GM12878 (cell line): ENCODE measurements around the gene SLC36A3. TPM values are rescaled to one million over a fixed set of nuclear protein-coding genes. Genes with fewer than 3 reads are reported as not detected.

ENCODE experiments used
- CEBPB ChIP-seq, 2 experiments: fragments of 150-350 bp in 1 of 2; IDR thresholded peaks; 2 replicates each; pipeline ENCODE4 v1.6.1; 2012 to 2014; ENCODE audit warnings: low read depth in 2 of 2, low read length in 2 of 2, borderline replicate concordance in 1 of 2, inconsistent platforms in 1 of 2
- CREB1 ChIP-seq: IDR thresholded peaks from 2 replicates; pipeline ENCODE4 v1.6.1; 2012; ENCODE audit warnings: low read depth, mild to moderate bottlenecking, inconsistent platforms
- JUNB ChIP-seq: IDR thresholded peaks from 2 replicates; pipeline ENCODE4 v1.6.1; 2016; ENCODE audit warnings: antibody characterized with exemption, mild to moderate bottlenecking
- KLF5 ChIP-seq: fragments of 450-650 bp; IDR thresholded peaks from 2 replicates; pipeline ENCODE4 v1.6.1; 2014; ENCODE audit warnings: mild to moderate bottlenecking; ENCODE audit not compliant: partially characterized antibody
- MTA3 ChIP-seq: IDR thresholded peaks from 2 replicates; pipeline ENCODE4 v1.6.1; 2012; ENCODE audit warnings: low read length, inconsistent platforms, borderline replicate concordance
- NFIC ChIP-seq: IDR thresholded peaks from 2 replicates; pipeline ENCODE4 v1.6.1; 2012; ENCODE audit warnings: low read depth, mild to moderate bottlenecking, inconsistent platforms, low read length, moderate library complexity
- NFXL1 ChIP-seq: fragments of 450-650 bp; IDR thresholded peaks from 2 replicates; pipeline ENCODE4 v1.6.1; 2017; ENCODE audit warnings: antibody characterized with exemption, mild to moderate bottlenecking, borderline replicate concordance
- POLR2A ChIP-seq: IDR thresholded peaks from 2 replicates; pipeline ENCODE4 v1.6.1; 2011; ENCODE audit warnings: low read depth, mild to moderate bottlenecking, low read length
- POLR2AphosphoS5 ChIP-seq: IDR thresholded peaks from 2 replicates; pipeline ENCODE4 v1.6.1; 2011; ENCODE audit warnings: mild to moderate bottlenecking, low read length, inconsistent platforms
- RUNX3 ChIP-seq: IDR thresholded peaks from 2 replicates; pipeline ENCODE4 v1.6.1; 2012; ENCODE audit warnings: low read length, inconsistent platforms
- STAT1 ChIP-seq: fragments of 450-650 bp; conservative IDR thresholded peaks from 2 replicates; pipeline ENCODE4 v1.6.1; 2014; ENCODE audit warnings: antibody characterized with exemption, mild to moderate bottlenecking
- TAF1 ChIP-seq: IDR thresholded peaks from 2 replicates; pipeline ENCODE4 v1.6.1; 2011; ENCODE audit warnings: mild to moderate bottlenecking, low read depth, low read length, borderline replicate concordance
- polyA plus RNA-seq, 11 experiments: library from polyadenylated mRNA; depleted of rRNA in 4 of 11; unstranded in 6 of 11; stranded (reverse) in 5 of 11; fragments of >200 nt; fragmentation: Nextera tagmentation in 4 of 11; fragmentation: Illumina TruSeq in 1 of 11; extraction: Ambion mirVana in 4 of 11; extraction: Trizol in 1 of 11; gene quantifications; 1 replicate in 1 of 11; 2 replicates in 10 of 11; pipeline versions ENCODE4 v1.2.1 to v1.2.3, GENCODE V29; 2011 to 2016; ENCODE audit warnings: inconsistent platforms in 2 of 11, missing spikeins in 2 of 11, low read depth in 1 of 11
- total RNA-seq, 4 experiments: library from RNA; depleted of rRNA in 3 of 4; stranded (reverse); fragments of >200 nt in 3 of 4; fragmentation: Illumina TruSeq in 1 of 4; extraction: Trizol in 1 of 4; gene quantifications; 2 replicates each; pipeline versions ENCODE4 v1.2.1 to v1.2.3, GENCODE V29; 2013 to 2021
- TF ChIP-seq, protein P1 (sequence below): IDR thresholded peaks from 2 replicates; pipeline ENCODE4 v1.6.1; 2012; ENCODE audit warnings: mild to moderate bottlenecking, low read depth, low read length
- TF ChIP-seq, protein P2 (sequence below): fragments of 450-650 bp; IDR thresholded peaks from 2 replicates; pipeline ENCODE4 v1.6.1; 2017; ENCODE audit warnings: mild to moderate bottlenecking, moderate library complexity
- TF ChIP-seq, protein P3 (sequence below): IDR thresholded peaks from 2 replicates; pipeline ENCODE4 v1.6.1; 2012; ENCODE audit warnings: low read length, inconsistent platforms
- TF ChIP-seq, protein P4 (sequence below): fragments of 450-650 bp; IDR thresholded peaks from 2 replicates; pipeline ENCODE4 v1.6.1; 2017; ENCODE audit warnings: borderline replicate concordance
- TF ChIP-seq, protein P5 (sequence below): fragments of 450-650 bp; IDR thresholded peaks from 2 replicates; pipeline ENCODE4 v1.6.1; 2014; ENCODE audit warnings: mild to moderate bottlenecking

The SLC36A3 gene
- total and polyA plus RNA-seq, 10 of the 15 experiments (the other 5 are each of a cell fraction or from before 2014, with no cell fraction given) = 0.03 TPM; not detected in 9

DNA sequence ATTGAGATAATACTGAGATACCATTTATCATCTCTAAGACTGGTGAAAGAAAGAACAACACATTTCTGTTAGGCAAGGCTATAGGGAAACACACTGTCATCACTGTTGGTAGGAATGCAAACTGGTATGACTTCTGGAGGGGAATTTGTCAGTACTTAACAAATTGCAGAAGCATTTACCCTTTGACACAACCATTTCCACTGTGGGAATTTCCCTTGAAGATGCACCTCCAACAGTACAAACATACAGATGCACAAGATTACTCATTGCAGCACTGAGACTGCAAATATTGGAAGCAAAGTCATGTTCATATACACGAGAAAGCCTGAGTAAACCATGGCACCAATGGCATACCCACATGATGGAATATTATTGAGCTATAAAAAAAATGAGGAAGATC is 33.0 kb downstream of the SLC36A3 start (continued):
- TF ChIP-seq, protein P1, sequence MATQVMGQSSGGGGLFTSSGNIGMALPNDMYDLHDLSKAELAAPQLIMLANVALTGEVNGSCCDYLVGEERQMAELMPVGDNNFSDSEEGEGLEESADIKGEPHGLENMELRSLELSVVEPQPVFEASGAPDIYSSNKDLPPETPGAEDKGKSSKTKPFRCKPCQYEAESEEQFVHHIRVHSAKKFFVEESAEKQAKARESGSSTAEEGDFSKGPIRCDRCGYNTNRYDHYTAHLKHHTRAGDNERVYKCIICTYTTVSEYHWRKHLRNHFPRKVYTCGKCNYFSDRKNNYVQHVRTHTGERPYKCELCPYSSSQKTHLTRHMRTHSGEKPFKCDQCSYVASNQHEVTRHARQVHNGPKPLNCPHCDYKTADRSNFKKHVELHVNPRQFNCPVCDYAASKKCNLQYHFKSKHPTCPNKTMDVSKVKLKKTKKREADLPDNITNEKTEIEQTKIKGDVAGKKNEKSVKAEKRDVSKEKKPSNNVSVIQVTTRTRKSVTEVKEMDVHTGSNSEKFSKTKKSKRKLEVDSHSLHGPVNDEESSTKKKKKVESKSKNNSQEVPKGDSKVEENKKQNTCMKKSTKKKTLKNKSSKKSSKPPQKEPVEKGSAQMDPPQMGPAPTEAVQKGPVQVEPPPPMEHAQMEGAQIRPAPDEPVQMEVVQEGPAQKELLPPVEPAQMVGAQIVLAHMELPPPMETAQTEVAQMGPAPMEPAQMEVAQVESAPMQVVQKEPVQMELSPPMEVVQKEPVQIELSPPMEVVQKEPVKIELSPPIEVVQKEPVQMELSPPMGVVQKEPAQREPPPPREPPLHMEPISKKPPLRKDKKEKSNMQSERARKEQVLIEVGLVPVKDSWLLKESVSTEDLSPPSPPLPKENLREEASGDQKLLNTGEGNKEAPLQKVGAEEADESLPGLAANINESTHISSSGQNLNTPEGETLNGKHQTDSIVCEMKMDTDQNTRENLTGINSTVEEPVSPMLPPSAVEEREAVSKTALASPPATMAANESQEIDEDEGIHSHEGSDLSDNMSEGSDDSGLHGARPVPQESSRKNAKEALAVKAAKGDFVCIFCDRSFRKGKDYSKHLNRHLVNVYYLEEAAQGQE = no peak
- 0 out of 4 replicates have a peak, but pooled peaks of 1 of the 2 experiments have one; percentile 29 for TF ChIP-seq CEBPB (IDR thresholded peaks at IDR 0.05; ENCODE audit: borderline replicate concordance in 1 of 2, low read depth in 2 of 2, low read length in 2 of 2)
- TF ChIP-seq POLR2A = no peak
- peak; percentile 79 for TF ChIP-seq NFIC
- TF ChIP-seq, protein P2, sequence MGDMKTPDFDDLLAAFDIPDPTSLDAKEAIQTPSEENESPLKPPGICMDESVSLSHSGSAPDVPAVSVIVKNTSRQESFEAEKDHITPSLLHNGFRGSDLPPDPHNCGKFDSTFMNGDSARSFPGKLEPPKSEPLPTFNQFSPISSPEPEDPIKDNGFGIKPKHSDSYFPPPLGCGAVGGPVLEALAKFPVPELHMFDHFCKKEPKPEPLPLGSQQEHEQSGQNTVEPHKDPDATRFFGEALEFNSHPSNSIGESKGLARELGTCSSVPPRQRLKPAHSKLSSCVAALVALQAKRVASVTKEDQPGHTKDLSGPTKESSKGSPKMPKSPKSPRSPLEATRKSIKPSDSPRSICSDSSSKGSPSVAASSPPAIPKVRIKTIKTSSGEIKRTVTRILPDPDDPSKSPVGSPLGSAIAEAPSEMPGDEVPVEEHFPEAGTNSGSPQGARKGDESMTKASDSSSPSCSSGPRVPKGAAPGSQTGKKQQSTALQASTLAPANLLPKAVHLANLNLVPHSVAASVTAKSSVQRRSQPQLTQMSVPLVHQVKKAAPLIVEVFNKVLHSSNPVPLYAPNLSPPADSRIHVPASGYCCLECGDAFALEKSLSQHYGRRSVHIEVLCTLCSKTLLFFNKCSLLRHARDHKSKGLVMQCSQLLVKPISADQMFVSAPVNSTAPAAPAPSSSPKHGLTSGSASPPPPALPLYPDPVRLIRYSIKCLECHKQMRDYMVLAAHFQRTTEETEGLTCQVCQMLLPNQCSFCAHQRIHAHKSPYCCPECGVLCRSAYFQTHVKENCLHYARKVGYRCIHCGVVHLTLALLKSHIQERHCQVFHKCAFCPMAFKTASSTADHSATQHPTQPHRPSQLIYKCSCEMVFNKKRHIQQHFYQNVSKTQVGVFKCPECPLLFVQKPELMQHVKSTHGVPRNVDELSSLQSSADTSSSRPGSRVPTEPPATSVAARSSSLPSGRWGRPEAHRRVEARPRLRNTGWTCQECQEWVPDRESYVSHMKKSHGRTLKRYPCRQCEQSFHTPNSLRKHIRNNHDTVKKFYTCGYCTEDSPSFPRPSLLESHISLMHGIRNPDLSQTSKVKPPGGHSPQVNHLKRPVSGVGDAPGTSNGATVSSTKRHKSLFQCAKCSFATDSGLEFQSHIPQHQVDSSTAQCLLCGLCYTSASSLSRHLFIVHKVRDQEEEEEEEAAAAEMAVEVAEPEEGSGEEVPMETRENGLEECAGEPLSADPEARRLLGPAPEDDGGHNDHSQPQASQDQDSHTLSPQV = no peak
- TF ChIP-seq MTA3 = no peak
- peak; percentile 76 for TF ChIP-seq JUNB
- TF ChIP-seq, protein P3, sequence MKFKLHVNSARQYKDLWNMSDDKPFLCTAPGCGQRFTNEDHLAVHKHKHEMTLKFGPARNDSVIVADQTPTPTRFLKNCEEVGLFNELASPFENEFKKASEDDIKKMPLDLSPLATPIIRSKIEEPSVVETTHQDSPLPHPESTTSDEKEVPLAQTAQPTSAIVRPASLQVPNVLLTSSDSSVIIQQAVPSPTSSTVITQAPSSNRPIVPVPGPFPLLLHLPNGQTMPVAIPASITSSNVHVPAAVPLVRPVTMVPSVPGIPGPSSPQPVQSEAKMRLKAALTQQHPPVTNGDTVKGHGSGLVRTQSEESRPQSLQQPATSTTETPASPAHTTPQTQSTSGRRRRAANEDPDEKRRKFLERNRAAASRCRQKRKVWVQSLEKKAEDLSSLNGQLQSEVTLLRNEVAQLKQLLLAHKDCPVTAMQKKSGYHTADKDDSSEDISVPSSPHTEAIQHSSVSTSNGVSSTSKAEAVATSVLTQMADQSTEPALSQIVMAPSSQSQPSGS = peak; percentile 76
- TF ChIP-seq KLF5 = no peak
- TF ChIP-seq NFXL1 = no peak
- no peak for TF ChIP-seq POLR2AphosphoS5
- TF ChIP-seq, protein P4, sequence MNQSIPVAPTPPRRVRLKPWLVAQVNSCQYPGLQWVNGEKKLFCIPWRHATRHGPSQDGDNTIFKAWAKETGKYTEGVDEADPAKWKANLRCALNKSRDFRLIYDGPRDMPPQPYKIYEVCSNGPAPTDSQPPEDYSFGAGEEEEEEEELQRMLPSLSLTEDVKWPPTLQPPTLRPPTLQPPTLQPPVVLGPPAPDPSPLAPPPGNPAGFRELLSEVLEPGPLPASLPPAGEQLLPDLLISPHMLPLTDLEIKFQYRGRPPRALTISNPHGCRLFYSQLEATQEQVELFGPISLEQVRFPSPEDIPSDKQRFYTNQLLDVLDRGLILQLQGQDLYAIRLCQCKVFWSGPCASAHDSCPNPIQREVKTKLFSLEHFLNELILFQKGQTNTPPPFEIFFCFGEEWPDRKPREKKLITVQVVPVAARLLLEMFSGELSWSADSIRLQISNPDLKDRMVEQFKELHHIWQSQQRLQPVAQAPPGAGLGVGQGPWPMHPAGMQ = no peak
- TF ChIP-seq, protein P5, sequence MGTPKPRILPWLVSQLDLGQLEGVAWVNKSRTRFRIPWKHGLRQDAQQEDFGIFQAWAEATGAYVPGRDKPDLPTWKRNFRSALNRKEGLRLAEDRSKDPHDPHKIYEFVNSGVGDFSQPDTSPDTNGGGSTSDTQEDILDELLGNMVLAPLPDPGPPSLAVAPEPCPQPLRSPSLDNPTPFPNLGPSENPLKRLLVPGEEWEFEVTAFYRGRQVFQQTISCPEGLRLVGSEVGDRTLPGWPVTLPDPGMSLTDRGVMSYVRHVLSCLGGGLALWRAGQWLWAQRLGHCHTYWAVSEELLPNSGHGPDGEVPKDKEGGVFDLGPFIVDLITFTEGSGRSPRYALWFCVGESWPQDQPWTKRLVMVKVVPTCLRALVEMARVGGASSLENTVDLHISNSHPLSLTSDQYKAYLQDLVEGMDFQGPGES = no peak
- no peak for TF ChIP-seq TAF1
- peak; percentile 69 for TF ChIP-seq CREB1
- peak; percentile 44; the same call in 1 of the 2 replicates for TF ChIP-seq RUNX3
- TF ChIP-seq STAT1 = no peak
